Endodermal cell (in vitro differentiated cells): ENCODE results near the gene M6PR. TPM values are rescaled to one million over a fixed set of nuclear protein-coding genes. Genes with fewer than 3 reads are reported as not detected.

Experiments used
- DNase-seq: peaks from one replicate; pipeline ENCODE4 v3.0.0-alpha.2; 2017
- H3K27ac ChIP-seq: 2 replicates; pipeline ENCODE4 v1.5.1; 2013; ENCODE audit warnings: mild to moderate bottlenecking, low read depth, low read length, moderate library complexity
- H3K27me3 ChIP-seq: 2 replicates; pipeline ENCODE4 v1.6.1; 2013; ENCODE audit warnings: mild to moderate bottlenecking, low read length, moderate library complexity; ENCODE audit not compliant: insufficient read depth, control insufficient read depth, poor library complexity, severe bottlenecking
- H3K36me3 ChIP-seq: 2 replicates; pipeline ENCODE4 v1.7.0; 2013; ENCODE audit warnings: mild to moderate bottlenecking, low read length, moderate library complexity; ENCODE audit not compliant: control insufficient read depth, insufficient read depth
- H3K4me1 ChIP-seq: one replicate; pipeline ENCODE4 v1.7.0; 2013; ENCODE audit warnings: low read length; ENCODE audit not compliant: control insufficient read depth, insufficient read depth
- H3K4me3 ChIP-seq: 2 replicates; pipeline ENCODE4 v1.5.1; 2013; ENCODE audit warnings: mild to moderate bottlenecking, low read length, moderate library complexity
- H3K9ac ChIP-seq: 2 replicates; pipeline ENCODE4 v1.6.1; 2013; ENCODE audit warnings: mild to moderate bottlenecking, low read length, moderate library complexity; ENCODE audit not compliant: poor library complexity, severe bottlenecking; ENCODE audit errors: extremely low read depth
- H3K9me3 ChIP-seq: 2 replicates; pipeline ENCODE4 v1.6.1; 2013; ENCODE audit warnings: mild to moderate bottlenecking, low read length, moderate library complexity; ENCODE audit not compliant: control insufficient read depth
- H3K27ac Mint-ChIP-seq: 2 replicates; pipeline ENCODE4 v1.8.0; 2020; ENCODE audit warnings: mixed read lengths
- H3K27me3 Mint-ChIP-seq: 2 replicates; pipeline ENCODE4 v1.8.0; 2021; ENCODE audit warnings: mild to moderate bottlenecking, mixed read lengths; ENCODE audit not compliant: insufficient read depth
- H3K36me3 Mint-ChIP-seq: 2 replicates; pipeline ENCODE4 v1.8.0; 2020; ENCODE audit warnings: low read depth, mixed read lengths
- H3K4me1 Mint-ChIP-seq: 2 replicates; pipeline ENCODE4 v1.8.0; 2020; ENCODE audit warnings: mixed read lengths
- H3K4me3 Mint-ChIP-seq: 2 replicates; pipeline ENCODE4 v1.8.0; 2020; ENCODE audit warnings: mild to moderate bottlenecking, moderate library complexity, mixed read lengths
- H3K9me3 Mint-ChIP-seq: 2 replicates; pipeline ENCODE4 v1.8.0; 2020; ENCODE audit warnings: mild to moderate bottlenecking, mixed read lengths
- WGBS, 2 experiments: methylation state at CpG; one replicate each; pipeline versions ENCODE4 v1.1.5 to v1.1.7; 2013; ENCODE audit warnings: missing lambda C conversion rate in 2 of 2, mixed read lengths in 1 of 2; ENCODE audit not compliant: insufficient coverage in 1 of 2, insufficient read length in 1 of 2; 5-methylcytosine and 5-hydroxymethylcytosine counted together
- total RNA-seq, 2 donors: library from RNA; stranded (reverse); fragmentation: NEBNext Ultra II Directional in 1 of 2; extraction: Animal tissue kit (Norgen Biotek cat#: 25700) in 1 of 2; gene quantifications; 2 replicates in 1 of 2; 3 replicates in 1 of 2; pipeline ENCODE4 v1.2.1, GENCODE V29; 2021
- TF ChIP-seq, protein P1 (sequence below): fragments of 200-600 bp; sonication (generic); conservative IDR thresholded peaks from 2 replicates; pipeline ENCODE4 v1.5.0; 2021; ENCODE audit warnings: antibody characterized with exemption, mild to moderate bottlenecking

M6PR gene
- total RNA-seq, 2 donors from 2014 or later, result 116 to 255 TPM

DNA sequence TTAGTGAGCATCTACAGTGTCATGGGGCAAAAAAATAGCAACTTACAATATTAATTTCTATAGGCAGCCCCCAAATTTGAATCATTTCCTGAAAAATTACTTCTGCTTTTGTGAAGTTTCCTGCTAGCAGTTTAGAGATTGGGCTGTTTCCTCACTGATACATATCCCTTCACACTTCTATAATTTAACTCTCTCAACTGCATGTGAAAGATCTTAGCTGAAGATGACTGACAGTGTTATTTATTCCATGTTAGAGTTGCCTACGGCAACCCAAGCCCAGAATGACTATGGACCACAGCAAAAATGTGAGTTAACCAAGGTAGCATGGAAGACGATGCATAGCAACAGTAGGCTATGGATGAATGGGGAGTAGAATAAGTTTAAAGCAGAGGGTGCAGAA lies 40.0 kb upstream of the M6PR start, which contains the start of gene KLRG1:
TSS of gene KLRG1 (plus strand) at position 134 of the 400 bp plus-strand sequence. CDS start at position 224, 90 bp downstream.
- Mint-ChIP-seq H3K36me3 (no peaks in the 10 kb centered on the region), H3K4me3 (no peak within 1 kb of the TSS), H3K4me1 (no peaks in the 10 kb centered on the region), H3K27ac (no peak within 1 kb of the TSS), H3K9me3 (no peaks in the 10 kb centered on the region), H3K27me3 (no peaks in the 10 kb centered on the region)
- H3K27me3 ChIP-seq, result no peaks in the 10 kb centered on the region
- TF ChIP-seq, protein P1, sequence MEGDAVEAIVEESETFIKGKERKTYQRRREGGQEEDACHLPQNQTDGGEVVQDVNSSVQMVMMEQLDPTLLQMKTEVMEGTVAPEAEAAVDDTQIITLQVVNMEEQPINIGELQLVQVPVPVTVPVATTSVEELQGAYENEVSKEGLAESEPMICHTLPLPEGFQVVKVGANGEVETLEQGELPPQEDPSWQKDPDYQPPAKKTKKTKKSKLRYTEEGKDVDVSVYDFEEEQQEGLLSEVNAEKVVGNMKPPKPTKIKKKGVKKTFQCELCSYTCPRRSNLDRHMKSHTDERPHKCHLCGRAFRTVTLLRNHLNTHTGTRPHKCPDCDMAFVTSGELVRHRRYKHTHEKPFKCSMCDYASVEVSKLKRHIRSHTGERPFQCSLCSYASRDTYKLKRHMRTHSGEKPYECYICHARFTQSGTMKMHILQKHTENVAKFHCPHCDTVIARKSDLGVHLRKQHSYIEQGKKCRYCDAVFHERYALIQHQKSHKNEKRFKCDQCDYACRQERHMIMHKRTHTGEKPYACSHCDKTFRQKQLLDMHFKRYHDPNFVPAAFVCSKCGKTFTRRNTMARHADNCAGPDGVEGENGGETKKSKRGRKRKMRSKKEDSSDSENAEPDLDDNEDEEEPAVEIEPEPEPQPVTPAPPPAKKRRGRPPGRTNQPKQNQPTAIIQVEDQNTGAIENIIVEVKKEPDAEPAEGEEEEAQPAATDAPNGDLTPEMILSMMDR, result no peak
- no peak within 1 kb of the TSS for H3K27ac ChIP-seq
- H3K36me3 ChIP-seq, result no peaks in the 10 kb centered on the region
- WGBS, 2 experiments, result 92 to 100% methylated on average over 2 of the region's 2 CpGs
- no peak for DNase-seq
- no peak within 1 kb of the TSS for H3K4me3 ChIP-seq
- H3K9ac ChIP-seq, result no peak within 1 kb of the TSS
- no peaks in the 10 kb centered on the region for H3K4me1 ChIP-seq
- no peaks in the 10 kb centered on the region for H3K9me3 ChIP-seq

DNA sequence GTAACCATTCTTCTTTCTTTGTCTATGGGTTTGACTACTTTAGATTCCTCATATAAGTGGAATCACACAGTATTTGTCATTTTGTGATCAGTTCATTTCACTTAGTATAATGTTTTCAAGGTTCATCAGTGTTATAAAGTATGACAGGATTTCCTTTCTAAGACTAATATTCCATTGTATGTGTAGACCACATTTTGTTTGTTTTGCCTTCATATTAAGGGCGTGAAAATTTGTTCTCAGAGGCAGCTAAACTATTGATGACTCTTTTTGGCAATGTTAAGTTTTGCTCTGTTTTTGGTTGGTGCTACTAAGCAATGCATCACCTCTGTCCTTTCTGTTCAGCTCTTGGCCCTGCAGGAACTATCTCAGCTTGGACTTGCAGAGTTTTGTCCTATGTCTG lies 38.2 kb upstream of the M6PR start:
- 83 to 100% methylated on average over 1 of the region's 1 CpG for WGBS, 2 experiments
- Histone ChIP-seq H3K27ac (no peak overlapping the region), H3K9ac (no peak overlapping the region), H3K4me3 (no peak overlapping the region), H3K4me1 (no peaks in the 10 kb centered on the region), H3K9me3 (no peaks in the 10 kb centered on the region), H3K36me3 (no peaks in the 10 kb centered on the region), H3K27me3 (no peaks in the 10 kb centered on the region)
- H3K27me3 Mint-ChIP-seq, result no peaks in the 10 kb centered on the region
- H3K4me3 Mint-ChIP-seq, result no peak overlapping the region
- H3K4me1 Mint-ChIP-seq, result no peaks in the 10 kb centered on the region
- no peak for DNase-seq
- no peak overlapping the region for H3K27ac Mint-ChIP-seq
- TF ChIP-seq, protein P1, result no peak
- no peaks in the 10 kb centered on the region for H3K9me3 Mint-ChIP-seq
- no peaks in the 10 kb centered on the region for H3K36me3 Mint-ChIP-seq

DNA sequence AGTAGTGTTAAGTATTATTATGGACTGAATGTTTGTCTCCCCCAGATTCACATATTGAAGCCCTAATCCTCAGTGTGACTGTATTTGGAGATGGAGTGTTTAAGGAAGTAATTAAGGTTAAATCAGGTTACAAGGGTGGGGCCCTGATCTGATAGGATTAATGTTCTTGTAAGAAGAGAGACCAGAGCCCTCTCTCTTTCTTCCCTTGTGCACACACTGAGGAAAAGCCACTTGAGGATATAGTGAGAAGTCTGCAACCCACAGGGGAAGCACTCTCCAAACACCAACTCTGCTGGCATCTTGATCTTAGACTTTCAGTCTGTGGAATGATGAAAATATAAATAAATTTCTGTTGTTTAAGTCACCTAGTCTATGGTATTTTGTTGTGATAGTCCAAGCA lies 37.7 kb upstream of the M6PR start:
- TF ChIP-seq, protein P1, result no peak
- H3K4me1 Mint-ChIP-seq, result no peaks in the 10 kb centered on the region
- no peaks in the 10 kb centered on the region for H3K36me3 Mint-ChIP-seq
- Histone ChIP-seq H3K27me3 (no peaks in the 10 kb centered on the region), H3K9ac (no peak overlapping the region), H3K9me3 (no peaks in the 10 kb centered on the region), H3K27ac (no peak overlapping the region), H3K36me3 (no peaks in the 10 kb centered on the region), H3K4me1 (no peaks in the 10 kb centered on the region), H3K4me3 (no peak overlapping the region)
- no peaks in the 10 kb centered on the region for H3K9me3 Mint-ChIP-seq
- no peak for DNase-seq
- no peak overlapping the region for H3K4me3 Mint-ChIP-seq
- H3K27me3 Mint-ChIP-seq, result no peaks in the 10 kb centered on the region
- H3K27ac Mint-ChIP-seq, result no peak overlapping the region
